Erythroblast (primary cell): ENCODE results near the gene ENG.
A peak's percentile ranks its signal among the peaks of the same experiment; 100 is the strongest.

Source experiments
- GATA1 ChIP-seq: IDR thresholded peaks from 2 replicates; pipeline ENCODE4 v1.6.1; 2011; ENCODE audit warnings: low read depth, mild to moderate bottlenecking, control low read depth, low read length, moderate library complexity
- POLR2A ChIP-seq: IDR thresholded peaks from 2 replicates; pipeline ENCODE4 v1.6.1; 2011; ENCODE audit warnings: mild to moderate bottlenecking, low read length

DNA sequence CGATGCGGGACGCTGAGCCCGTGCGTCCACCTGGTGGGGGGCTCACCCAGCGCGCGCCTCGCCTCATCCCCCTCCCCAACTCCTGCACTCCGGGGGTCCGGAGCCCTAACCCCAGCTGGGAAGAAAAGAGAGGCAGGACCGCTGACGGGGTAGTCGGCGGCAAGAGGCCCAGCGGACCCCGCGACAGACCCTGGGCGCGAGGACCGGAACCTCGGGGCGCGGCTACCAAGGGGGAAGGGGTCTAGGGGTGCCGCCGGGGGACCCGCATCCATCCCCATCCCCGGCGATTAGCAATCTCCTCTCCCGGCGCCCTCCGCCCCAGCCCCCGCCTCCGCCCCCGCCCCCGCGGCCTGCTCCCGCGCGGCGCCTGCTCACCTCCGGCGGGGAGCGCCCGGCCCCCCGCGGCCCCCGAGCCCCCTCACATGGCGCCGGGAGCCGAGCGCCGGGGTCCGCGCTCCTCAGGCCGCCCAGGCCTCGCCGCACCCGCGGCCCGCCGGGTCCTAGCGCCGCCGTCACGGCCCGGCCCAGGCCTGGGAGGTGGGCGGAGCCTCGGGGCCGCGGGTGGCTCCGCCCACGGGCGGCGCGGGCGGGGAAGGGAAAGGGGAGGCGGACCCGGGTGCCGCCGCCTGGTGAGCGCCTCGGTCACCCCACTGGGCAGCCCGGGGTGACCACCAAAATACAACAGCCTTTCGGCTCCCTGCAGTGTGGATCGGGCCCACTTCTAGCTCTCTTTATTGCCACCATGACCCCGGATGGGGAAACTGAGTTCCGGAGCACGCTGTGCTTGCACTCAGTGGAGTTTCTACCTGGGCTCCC lies 44.9 kb upstream of the ENG start, which contains the start of gene ST6GALNAC6:
- TF ChIP-seq POLR2A (peak; percentile 52), GATA1 (no peak)
